ENCODE measurements around the gene KCNIP2. TPM values are rescaled to one million over a fixed set of nuclear protein-coding genes. Genes with fewer than 3 reads are reported as not detected.

KCNIP2 gene
- total and polyA plus RNA-seq, 2 donors from 2014 or later: 0.67 to 3.4 TPM

DNA sequence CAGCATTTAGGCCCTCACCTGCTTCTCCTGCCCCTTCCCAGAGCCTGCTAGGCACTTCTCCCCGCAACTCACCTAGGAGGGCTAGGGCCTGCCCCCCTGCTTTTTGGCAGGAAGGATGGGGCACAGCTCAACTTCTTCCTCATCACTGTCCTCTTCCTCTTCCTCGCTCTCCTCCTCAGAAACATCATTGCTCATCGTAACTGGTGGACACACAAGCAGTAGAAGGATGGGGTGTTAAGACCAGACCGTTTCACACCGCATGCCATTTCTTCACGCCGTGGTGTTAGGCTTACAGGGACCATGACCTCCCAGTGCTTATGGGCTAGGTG lies 62.0 kb downstream of the KCNIP2 start:
- FAIRE-seq: no peak

DNA sequence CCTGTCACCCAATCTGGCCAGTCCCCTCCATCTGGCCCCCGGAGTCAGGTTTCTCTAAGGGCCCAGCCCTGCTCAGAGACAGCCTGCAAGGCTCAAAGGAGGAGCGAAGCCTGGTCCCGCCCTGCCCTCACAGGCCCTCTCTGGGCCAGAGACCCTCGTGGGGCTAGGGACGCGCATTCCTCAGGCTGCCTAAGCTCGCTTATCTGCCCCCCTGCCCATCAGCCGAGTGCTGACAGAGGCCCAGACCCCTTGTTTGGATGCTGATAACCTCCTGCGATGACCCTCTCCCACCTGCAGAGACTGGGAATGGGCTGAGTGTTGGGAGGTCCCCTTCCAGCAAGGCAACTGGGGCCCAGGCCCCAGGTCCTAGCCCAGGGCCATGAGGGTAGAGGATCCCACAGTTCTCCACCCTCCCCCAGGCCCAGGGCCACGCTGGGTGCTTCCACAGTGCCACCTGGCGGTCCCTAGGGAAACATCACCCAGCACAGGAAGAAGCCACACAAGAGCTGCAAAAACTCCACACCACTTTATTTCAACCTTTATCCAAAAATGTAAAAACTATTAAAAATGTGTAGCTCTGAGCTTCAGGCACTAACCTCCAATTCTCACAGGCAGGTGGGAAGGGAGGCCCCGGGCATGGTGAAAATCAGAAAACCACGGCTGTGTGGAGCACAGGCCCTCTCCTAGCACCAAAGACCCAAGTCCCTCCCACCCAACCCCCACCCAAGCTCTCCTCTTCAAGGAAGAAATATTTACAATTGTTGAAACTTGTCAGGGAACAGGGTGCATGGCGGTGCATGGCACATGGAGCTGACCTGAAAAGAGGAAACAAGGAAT lies 62.6 kb downstream of the KCNIP2 start:
- peaks cover 0 to 30% (median 4%) of the 10 kb centered on the region in 3 donors for H3K4me1 ChIP-seq (ENCODE audit: control insufficient read depth in 2 of 3, insufficient read depth in 2 of 3, low read depth in 1 of 3, low read length in 3 of 3)
- no peaks in the 10 kb centered on the region for H3K9me3 ChIP-seq (ENCODE audit: control insufficient read depth in 2 of 3, insufficient read depth in 1 of 3, low read length in 3 of 3)
- H3K9ac ChIP-seq (ENCODE audit: low read length in 3 of 3): no peak overlapping the region
- TF ChIP-seq, protein P1, sequence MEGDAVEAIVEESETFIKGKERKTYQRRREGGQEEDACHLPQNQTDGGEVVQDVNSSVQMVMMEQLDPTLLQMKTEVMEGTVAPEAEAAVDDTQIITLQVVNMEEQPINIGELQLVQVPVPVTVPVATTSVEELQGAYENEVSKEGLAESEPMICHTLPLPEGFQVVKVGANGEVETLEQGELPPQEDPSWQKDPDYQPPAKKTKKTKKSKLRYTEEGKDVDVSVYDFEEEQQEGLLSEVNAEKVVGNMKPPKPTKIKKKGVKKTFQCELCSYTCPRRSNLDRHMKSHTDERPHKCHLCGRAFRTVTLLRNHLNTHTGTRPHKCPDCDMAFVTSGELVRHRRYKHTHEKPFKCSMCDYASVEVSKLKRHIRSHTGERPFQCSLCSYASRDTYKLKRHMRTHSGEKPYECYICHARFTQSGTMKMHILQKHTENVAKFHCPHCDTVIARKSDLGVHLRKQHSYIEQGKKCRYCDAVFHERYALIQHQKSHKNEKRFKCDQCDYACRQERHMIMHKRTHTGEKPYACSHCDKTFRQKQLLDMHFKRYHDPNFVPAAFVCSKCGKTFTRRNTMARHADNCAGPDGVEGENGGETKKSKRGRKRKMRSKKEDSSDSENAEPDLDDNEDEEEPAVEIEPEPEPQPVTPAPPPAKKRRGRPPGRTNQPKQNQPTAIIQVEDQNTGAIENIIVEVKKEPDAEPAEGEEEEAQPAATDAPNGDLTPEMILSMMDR (IDR thresholded peaks at IDR 0.05; ENCODE audit: borderline replicate concordance, extremely low read depth, insufficient read depth): peak; percentile 89
- peaks cover 19% of the 10 kb centered on the region for H3K27me3 ChIP-seq (ENCODE audit: control insufficient read depth, insufficient read depth, low read length)
- FAIRE-seq: no peak
- no peak overlapping the region for H3K4me3 ChIP-seq (ENCODE audit: low read length in 3 of 3)
- peaks cover 5 to 12% (median 8%) of the 10 kb centered on the region in 3 donors for H3K36me3 ChIP-seq (ENCODE audit: control insufficient read depth in 2 of 3, insufficient read depth in 3 of 3, low read length in 3 of 3)
- DNase-seq: peak in 4 of 5 donors; percentile 70 to 83 (median 78)
- H3K27ac ChIP-seq (ENCODE audit: low read depth in 2 of 2, low read length in 2 of 2): no peak overlapping the region
- intact Hi-C loops (cut with DNase I): no loop called here

More for the DNA sequence above, 62.0 kb downstream of the KCNIP2 start:
- intact Hi-C loops (cut with DNase I): no loop called here
- Histone ChIP-seq H3K27me3 (ENCODE audit: control insufficient read depth, insufficient read depth, low read length) (peaks cover 19% of the 10 kb centered on the region), H3K4me3 (ENCODE audit: low read length in 3 of 3) (no peak overlapping the region), H3K9me3 (ENCODE audit: control insufficient read depth in 2 of 3, insufficient read depth in 1 of 3, low read length in 3 of 3) (no peaks in the 10 kb centered on the region), H3K36me3 (ENCODE audit: control insufficient read depth in 2 of 3, insufficient read depth in 3 of 3, low read length in 3 of 3) (peaks cover 7 to 16% (median 11%) of the 10 kb centered on the region in 3 donors), H3K4me1 (ENCODE audit: control insufficient read depth in 2 of 3, insufficient read depth in 2 of 3, low read depth in 1 of 3, low read length in 3 of 3) (peaks cover 0 to 30% (median 4%) of the 10 kb centered on the region in 3 donors), H3K27ac (ENCODE audit: low read depth in 2 of 2, low read length in 2 of 2) (no peak overlapping the region), H3K9ac (ENCODE audit: low read length in 3 of 3) (no peak overlapping the region)
- no peak for DNase-seq
- TF ChIP-seq, protein P1 (IDR thresholded peaks at IDR 0.05; ENCODE audit: borderline replicate concordance, extremely low read depth, insufficient read depth): no peak

DNA sequence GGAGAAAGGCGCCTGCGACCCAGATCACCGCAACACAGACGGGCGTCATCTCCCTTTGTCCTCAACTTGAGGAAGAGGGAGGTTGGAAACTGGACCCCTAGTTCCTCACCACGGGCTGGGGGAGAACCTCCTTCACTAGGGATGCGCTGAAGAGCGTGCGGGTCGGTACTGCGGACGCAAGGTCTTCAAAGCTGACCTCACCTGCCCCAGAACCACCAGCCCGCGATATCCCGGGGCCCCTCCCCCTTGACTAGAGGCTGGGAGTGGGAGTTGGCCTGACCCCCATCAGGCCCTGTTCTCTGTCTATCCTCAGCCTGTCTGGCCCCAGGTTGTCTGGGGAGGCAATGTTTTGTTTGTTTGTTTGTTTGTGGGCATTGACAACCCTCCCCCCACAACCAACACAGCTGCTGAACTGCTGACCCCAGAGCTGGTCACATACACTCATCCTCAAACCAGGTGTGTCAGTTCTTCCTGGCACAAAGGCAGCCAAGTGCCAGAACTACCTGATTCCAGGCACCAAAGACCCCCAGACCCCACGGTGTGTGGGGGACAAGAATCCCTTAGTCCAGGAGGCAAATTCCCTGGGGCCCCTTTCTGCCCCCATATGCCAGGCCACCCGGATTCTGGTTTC lies 63.3 kb downstream of the KCNIP2 start:
- intact Hi-C loops (cut with DNase I): no loop called here
- Histone ChIP-seq H3K9me3 (ENCODE audit: control insufficient read depth in 2 of 3, insufficient read depth in 1 of 3, low read length in 3 of 3) (no peaks in the 10 kb centered on the region), H3K4me1 (ENCODE audit: control insufficient read depth in 2 of 3, insufficient read depth in 2 of 3, low read depth in 1 of 3, low read length in 3 of 3) (peaks cover 0 to 31% (median 4%) of the 10 kb centered on the region in 3 donors), H3K4me3 (ENCODE audit: low read length in 3 of 3) (peak overlapping the region in 1 of 3 donors; percentile 53), H3K36me3 (ENCODE audit: control insufficient read depth in 2 of 3, insufficient read depth in 3 of 3, low read length in 3 of 3) (peaks cover 0 to 4% (median 4%) of the 10 kb centered on the region in 3 donors), H3K27me3 (ENCODE audit: control insufficient read depth, insufficient read depth, low read length) (peaks cover 19% of the 10 kb centered on the region), H3K27ac (ENCODE audit: low read depth in 2 of 2, low read length in 2 of 2) (no peak overlapping the region), H3K9ac (ENCODE audit: low read length in 3 of 3) (peak overlapping the region in 1 of 3 donors; percentile 35)
- TF ChIP-seq, protein P1 (IDR thresholded peaks at IDR 0.05; ENCODE audit: borderline replicate concordance, extremely low read depth, insufficient read depth): no peak
- DNase-seq: peak in 4 of 5 donors; percentile 25 to 77 (median 52)
- FAIRE-seq: no peak

Data from kidney (tissue), 14 donors.